KG1 (cell line): ENCODE results near the gene CLCNKA.
"Not testable (repeated sequence)": the region's sequence is repeated elsewhere in the genome, so short reads cannot be mapped to it uniquely, and the experiment has no call there.

ENCODE experiments used
- DNase-seq: peaks from one replicate; lab custom pipeline; 2025; lab: John Stamatoyannopoulos, UW

Gene CLCNKA

GRCh38 chr1:16042096-16042495, 20.3 kb downstream of the CLCNKA start:
- DNase-seq: no peak

GRCh38 chr1:16042654-16043053, 20.8 kb downstream of the CLCNKA start:
- not testable (repeated sequence) for DNase-seq

- no peak for DNase-seq
Measured at GRCh38 chr1:16043521-16043920, 21.7 kb downstream of the CLCNKA start, which contains the start of gene CLCNKB. TSS of gene CLCNKB (plus strand) at chr1:16043782. CDS start at chr1:16044493, 711 bp downstream.

- DNase-seq: no peak
Measured at GRCh38 chr1:16043950-16044349, 22.1 kb downstream of the CLCNKA start.

GRCh38 chr1:16046842-16047241, 25.0 kb downstream of the CLCNKA start:
- DNase-seq: no peak

- DNase-seq: no peak
Measured at GRCh38 chr1:16047791-16048475, 26.1 kb downstream of the CLCNKA start.

GRCh38 chr1:16048573-16049189, 26.8 kb downstream of the CLCNKA start:
- no peak for DNase-seq

- DNase-seq: no peak
Measured at GRCh38 chr1:16050328-16050727, 28.5 kb downstream of the CLCNKA start.

- DNase-seq: no peak
Measured at GRCh38 chr1:16051039-16051438, 29.2 kb downstream of the CLCNKA start.

- DNase-seq: not testable (repeated sequence)
Measured at GRCh38 chr1:16051949-16052348, 30.1 kb downstream of the CLCNKA start.

GRCh38 chr1:16053781-16054502, 32.1 kb downstream of the CLCNKA start:
- DNase-seq: no peak

- DNase-seq: no peak
Measured at GRCh38 chr1:16054598-16055540, 33.0 kb downstream of the CLCNKA start.

GRCh38 chr1:16055613-16056520, 34.0 kb downstream of the CLCNKA start:
- peak; percentile 11 for DNase-seq

- not testable (repeated sequence) for DNase-seq
Measured at GRCh38 chr1:16056521-16056912, 34.7 kb downstream of the CLCNKA start.

GRCh38 chr1:16057314-16057915, 35.6 kb downstream of the CLCNKA start:
- DNase-seq: not testable (repeated sequence)

- not testable (repeated sequence) for DNase-seq
Measured at GRCh38 chr1:16058394-16059120, 36.7 kb downstream of the CLCNKA start.

- DNase-seq: no peak
Measured at GRCh38 chr1:16061266-16061665, 39.4 kb downstream of the CLCNKA start.

GRCh38 chr1:16061989-16062686, 40.3 kb downstream of the CLCNKA start:
- not testable (repeated sequence) for DNase-seq

- not testable (repeated sequence) for DNase-seq
Measured at GRCh38 chr1:16062687-16063075, 40.8 kb downstream of the CLCNKA start.
